Kidney tubule cell (primary cell): ENCODE results near the gene DCN.

ENCODE experiments used
- DNase-seq: peaks from one replicate; pipeline ENCODE4 v3.0.0-alpha.2; 2018; ENCODE audit warnings: low spot score

The DCN gene

DNA sequence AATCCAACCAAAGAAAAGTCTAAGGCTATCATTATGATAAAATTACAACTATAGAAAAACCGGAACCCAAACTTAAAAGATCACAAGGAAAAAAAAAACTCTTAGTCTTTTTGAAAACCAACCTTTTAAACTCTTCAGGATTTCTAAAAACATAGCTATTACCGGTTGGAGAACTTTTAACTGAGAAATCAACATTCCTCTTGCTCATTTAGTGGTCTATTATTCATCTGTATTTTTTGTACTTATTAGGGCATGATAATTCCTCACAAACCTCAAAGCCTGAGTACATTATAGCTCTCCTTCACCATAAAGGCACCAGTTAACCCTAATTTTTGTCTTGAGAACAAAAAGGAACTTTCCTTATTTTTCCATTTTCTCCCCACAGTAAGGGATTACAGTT is 81.7 kb downstream of the DCN start:
- DNase-seq: peak; percentile 43

DNA sequence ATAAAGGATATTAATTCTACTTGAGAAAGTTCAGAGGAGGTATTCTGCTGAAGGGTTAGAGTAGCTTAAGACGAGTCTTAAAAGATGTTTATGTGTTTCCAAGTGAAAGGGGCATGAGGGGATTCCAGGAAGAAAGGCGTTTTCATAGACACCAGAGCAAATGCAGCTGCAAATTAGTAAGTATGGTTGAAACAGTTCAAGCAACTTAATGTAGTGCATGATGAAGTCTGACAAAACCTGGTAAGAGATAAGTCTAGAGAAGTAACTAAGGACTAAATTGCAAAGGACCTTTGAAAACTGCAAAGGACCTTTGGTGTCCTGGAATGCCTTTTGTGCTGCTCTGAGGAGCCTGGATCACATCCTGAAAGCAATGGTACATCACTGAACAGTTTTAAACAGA is 82.8 kb downstream of the DCN start:
- DNase-seq: no peak

DNA sequence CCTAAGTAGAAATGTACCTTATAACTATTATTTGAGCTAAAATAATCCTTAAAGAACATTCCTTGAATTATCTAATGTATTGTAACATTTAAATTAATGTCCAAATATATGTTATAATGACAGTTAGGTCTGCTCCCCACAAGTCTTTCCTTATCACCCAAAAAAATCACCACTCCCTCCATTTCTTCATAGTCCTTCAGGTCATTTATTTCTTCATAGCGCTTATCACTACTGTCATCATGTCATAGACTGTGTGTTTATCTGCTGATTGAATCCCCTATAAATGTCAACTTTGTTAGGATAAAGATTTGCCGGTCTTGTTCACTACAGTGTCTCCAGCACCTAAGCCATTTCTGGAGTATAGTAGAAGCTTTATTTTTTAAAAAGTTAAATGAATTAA is 83.3 kb downstream of the DCN start:
- DNase-seq: no peak

DNA sequence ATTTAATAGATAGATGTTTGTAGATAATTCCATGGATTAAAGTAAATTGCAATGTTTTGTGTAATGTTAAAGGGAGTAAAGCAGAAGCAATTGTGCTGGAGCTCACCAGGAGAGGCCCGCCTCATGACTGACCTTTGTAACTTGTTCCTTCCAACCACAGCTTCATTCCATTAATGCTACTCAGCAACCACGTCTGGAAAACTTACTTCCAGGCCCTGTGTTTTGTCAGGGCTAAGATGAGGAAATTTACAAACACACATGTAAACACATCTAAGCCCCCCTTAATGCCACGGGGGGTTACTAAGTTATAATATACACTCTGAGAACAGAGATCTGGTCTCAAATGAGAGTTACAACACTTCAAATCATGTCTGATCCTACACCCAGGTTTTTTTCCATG is 83.7 kb downstream of the DCN start:
- DNase-seq: peak; percentile 83

DNA sequence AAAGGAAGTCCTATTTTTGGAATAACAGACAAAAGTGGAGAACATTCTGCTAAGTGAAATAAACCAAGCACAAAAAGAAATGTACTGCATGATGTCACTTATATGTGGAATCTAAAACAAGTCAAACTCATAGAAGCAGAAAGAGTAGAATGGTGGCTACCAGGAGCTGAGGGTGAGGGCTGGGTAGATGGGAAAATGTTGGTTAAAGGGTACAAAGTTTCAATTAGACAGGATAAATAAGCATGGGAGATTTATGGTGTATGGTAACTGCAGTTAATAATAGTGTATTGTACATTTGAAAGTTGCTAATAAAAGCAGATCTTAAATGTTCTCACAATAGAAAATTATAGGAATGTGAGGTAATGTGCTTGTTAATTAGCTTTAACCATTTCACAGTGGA is 84.2 kb downstream of the DCN start:
- DNase-seq: peak; percentile 28

DNA sequence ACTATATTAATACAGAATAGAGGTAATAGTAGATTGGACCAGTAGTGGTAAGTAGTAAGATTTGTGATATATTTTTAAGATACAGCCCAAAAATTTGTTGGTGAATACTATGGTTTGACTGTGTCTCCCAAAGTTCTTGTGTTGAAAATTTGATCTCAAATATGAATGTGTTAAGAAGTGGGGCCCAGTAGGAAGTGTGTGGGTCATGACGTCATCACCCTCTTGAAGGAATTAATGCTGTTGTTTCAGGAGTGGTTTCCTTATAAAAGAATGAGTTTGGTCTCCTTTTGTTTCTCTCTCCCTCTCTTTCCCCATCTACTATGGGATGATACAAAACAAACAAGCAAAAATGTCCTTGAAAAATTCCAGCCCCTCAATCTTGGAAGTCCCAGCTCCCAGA is 87.7 kb downstream of the DCN start:
- peak; percentile 9 for DNase-seq

DNA sequence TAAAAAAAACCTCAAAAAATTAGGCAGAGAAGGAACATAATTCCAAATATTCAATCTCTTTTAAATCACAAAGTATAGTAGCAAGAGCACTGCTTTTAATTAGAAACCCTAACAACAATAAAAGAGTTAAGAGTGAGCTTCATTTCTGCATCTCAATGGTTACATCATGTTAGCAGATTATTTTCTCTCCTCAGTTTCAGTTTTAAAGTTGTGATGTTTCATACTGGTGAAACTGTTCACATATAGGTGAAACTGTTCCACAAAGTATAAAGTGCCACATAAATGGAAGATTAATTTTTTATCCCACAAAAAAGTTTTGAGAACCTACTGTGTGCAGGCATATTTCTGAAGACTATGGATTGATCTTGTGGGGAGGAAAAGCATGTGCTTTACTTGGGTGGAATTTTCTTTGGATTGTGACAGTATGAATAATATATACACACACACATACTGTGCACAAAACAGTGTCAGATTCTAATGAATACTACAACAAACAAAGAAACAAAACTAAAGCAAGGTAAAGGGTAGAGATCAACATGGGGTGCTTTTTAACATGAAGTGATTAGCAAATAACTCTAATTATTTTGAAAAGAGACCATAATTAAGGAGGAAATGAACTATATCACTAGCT is 88.5 kb downstream of the DCN start:
- DNase-seq: peak; percentile 3

DNA sequence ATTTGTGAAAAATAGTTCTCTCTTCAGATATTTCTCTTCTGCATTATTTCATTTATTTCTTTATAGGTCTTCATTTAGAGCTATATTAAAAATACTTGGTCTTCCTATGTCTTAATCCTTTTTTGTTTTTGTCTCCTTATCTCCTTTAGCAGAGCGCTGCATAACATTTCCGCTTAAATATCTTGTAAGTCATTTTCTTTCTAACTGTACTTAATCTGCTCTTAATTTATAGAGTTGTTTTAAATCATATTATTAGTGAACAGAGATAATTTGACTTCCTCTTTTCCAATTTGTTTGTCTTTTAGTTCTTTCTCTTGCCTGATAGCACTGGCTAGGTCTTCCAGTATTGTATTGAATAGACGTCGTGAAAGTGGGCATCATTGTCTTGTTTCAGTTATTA is 89.3 kb downstream of the DCN start:
- DNase-seq: no peak

DNA sequence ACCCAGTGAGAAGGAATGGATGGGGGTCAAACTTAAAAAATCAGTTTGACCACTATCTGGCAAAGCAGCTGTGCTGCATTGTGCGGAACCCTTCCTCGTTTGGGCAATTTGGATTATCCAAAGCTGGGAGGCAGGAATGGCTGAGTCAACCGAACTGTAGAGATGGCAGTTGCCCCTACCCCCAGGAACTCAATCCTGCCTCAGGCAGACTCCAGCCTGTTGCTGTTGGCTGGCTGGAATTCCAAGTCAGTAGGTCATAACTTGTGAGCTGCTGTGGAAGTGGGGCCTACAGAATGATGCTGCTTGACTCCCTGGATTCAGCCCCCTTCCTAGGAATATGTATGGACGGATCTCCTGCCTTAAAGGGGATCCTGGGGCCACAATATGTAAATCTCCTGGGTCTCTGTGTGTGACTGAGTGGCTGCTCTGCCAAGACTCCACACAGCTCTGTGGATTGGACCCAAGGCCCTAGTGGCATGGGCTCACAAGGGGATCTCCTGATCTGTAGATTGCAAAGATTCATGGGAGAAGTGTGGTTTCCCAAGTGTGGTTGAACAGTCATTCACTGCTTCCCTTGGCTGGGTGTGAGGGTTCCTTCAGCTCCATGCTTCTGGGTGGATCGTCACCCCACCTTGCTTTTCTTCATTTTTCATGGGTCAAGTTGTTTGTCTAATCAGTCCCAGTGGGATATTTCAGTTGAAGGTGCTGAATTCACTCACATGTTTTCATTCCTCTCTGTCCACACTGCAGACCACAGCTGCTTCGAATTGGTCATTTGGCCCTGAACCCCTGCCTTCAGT is 90.5 kb downstream of the DCN start:
- no peak for DNase-seq
